Sigmoid colon (tissue), 7 donors: Measurements from ENCODE around the gene SETBP1. TPM values are rescaled to one million over a fixed set of nuclear protein-coding genes. Genes with fewer than 3 reads are reported as not detected.
A peak's percentile ranks its signal among the peaks of the same experiment; 100 is the strongest.

Experiments
- DNase-seq: peaks from one replicate; pipeline ENCODE4 v3.0.0-alpha.2; 2019
- H3K27ac ChIP-seq, 4 donors: fragments of 200-600 bp; sonication (generic); one replicate each; pipeline ENCODE4 v1.5.1; 2016 to 2019; ENCODE audit warnings: mild to moderate bottlenecking in 1 of 4
- H3K27me3 ChIP-seq, 3 donors: fragments of 200-600 bp; sonication (generic); one replicate each; pipeline ENCODE4 v1.5.1; 2019; ENCODE audit warnings: mild to moderate bottlenecking in 1 of 3
- H3K36me3 ChIP-seq, 4 donors: fragments of 200-600 bp; sonication (generic); one replicate each; pipeline ENCODE4 v1.5.1; 2016 to 2019
- H3K4me1 ChIP-seq, 4 donors: fragments of 200-600 bp; sonication (generic); one replicate each; pipeline ENCODE4 v1.5.1; 2017 to 2019
- H3K4me3 ChIP-seq, 4 donors: fragments of 200-600 bp; sonication (generic); one replicate each; pipeline ENCODE4 v1.5.1; 2017 to 2019; ENCODE audit warnings: mild to moderate bottlenecking in 2 of 4, moderate library complexity in 1 of 4
- H3K9me3 ChIP-seq, 4 donors: fragments of 200-600 bp in 3 of 4; sonication (generic) in 3 of 4; one replicate each; pipeline versions ENCODE4 v1.5.1 to v1.6.1; 2013 to 2019
- EP300 ChIP-seq, 4 donors: sonication (generic); formaldehyde crosslinking; IDR thresholded peaks; one replicate each; pipeline ENCODE4 v1.6.1; 2017; ENCODE audit warnings: antibody characterized with exemption in 4 of 4
- POLR2A ChIP-seq, 2 donors: fragments of 450-650 bp; IDR thresholded peaks; one replicate each; pipeline ENCODE4 v1.6.1; 2016; ENCODE audit warnings: antibody characterized with exemption in 2 of 2, mild to moderate bottlenecking in 2 of 2, moderate library complexity in 2 of 2
- POLR2AphosphoS5 ChIP-seq, 4 donors: sonication (generic); formaldehyde crosslinking; IDR thresholded peaks; one replicate each; pipeline ENCODE4 v1.6.1; 2017; ENCODE audit warnings: antibody characterized with exemption in 4 of 4
- WGBS, 2 donors: extraction: QIAGEN DNeasy Blood & Tissue Kit; methylation state at CpG; one replicate each; pipeline ENCODE4 v1.1.7; 2013; 5-methylcytosine and 5-hydroxymethylcytosine counted together
- intact Hi-C: fragments of 100-400 bp; cut with DNase I; formaldehyde crosslinking; loops from one replicate; pipeline ENCODE4 v1.15.1; 2023
- polyA plus RNA-seq, 3 donors: library from polyadenylated mRNA; stranded (reverse); fragments of 200-250 nt; gene quantifications; one replicate each; pipeline ENCODE4 v1.2.3, GENCODE V29; 2013
- total RNA-seq, 4 donors: library from RNA; depleted of rRNA; stranded (reverse); fragments of >200 nt; gene quantifications; one replicate each; pipeline ENCODE4 v1.1.0, GENCODE V29; 2016
- TF ChIP-seq, protein P1 (sequence below), 4 experiments: fragments of 450-650 bp in 3 of 4; fragments of 200-600 bp in 1 of 4; IDR thresholded peaks; one replicate each; pipeline ENCODE4 v1.5.1; 2016 to 2019; ENCODE audit warnings: antibody characterized with exemption in 4 of 4, mild to moderate bottlenecking in 3 of 4, moderate library complexity in 2 of 4
- donor health status: healthy with polysubstance abuse.
- donor health status: Bipolar disorder and iron deficiency.
- donor health status: healthy.

SETBP1 gene
- total and polyA plus RNA-seq, 7 donors = 0.69 to 100 (median 67.9) TPM

- Histone ChIP-seq H3K27me3 (no peaks in the 10 kb centered on the region), H3K27ac (no peak overlapping the region), H3K4me3 (no peak overlapping the region), H3K4me1 (peaks cover 0 to 33% (median 23%) of the 10 kb centered on the region in 4 donors), H3K36me3 (no peaks in the 10 kb centered on the region), H3K9me3 (peaks cover 0 to 6% (median 0%) of the 10 kb centered on the region in 4 donors)
- DNase-seq = no peak
- TF ChIP-seq POLR2A (IDR thresholded peaks at IDR 0.05) = no peak
- TF ChIP-seq, protein P1, sequence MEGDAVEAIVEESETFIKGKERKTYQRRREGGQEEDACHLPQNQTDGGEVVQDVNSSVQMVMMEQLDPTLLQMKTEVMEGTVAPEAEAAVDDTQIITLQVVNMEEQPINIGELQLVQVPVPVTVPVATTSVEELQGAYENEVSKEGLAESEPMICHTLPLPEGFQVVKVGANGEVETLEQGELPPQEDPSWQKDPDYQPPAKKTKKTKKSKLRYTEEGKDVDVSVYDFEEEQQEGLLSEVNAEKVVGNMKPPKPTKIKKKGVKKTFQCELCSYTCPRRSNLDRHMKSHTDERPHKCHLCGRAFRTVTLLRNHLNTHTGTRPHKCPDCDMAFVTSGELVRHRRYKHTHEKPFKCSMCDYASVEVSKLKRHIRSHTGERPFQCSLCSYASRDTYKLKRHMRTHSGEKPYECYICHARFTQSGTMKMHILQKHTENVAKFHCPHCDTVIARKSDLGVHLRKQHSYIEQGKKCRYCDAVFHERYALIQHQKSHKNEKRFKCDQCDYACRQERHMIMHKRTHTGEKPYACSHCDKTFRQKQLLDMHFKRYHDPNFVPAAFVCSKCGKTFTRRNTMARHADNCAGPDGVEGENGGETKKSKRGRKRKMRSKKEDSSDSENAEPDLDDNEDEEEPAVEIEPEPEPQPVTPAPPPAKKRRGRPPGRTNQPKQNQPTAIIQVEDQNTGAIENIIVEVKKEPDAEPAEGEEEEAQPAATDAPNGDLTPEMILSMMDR (IDR thresholded peaks at IDR 0.05) = no peak
- no peak for TF ChIP-seq POLR2AphosphoS5 (IDR thresholded peaks at IDR 0.05)
- TF ChIP-seq EP300 (IDR thresholded peaks at IDR 0.05) = no peak
- 79 to 82% methylated on average over 2 of the region's 2 CpGs for WGBS, 2 donors
- intact Hi-C loops = loop anchor here (5.0 kb wide), 1 partner anchor 48 kb away; no protein-coding TSS in a partner anchor
Observed at GRCh38 chr18:44893966-44894365, 213.3 kb downstream of the SETBP1 start.

DNA sequence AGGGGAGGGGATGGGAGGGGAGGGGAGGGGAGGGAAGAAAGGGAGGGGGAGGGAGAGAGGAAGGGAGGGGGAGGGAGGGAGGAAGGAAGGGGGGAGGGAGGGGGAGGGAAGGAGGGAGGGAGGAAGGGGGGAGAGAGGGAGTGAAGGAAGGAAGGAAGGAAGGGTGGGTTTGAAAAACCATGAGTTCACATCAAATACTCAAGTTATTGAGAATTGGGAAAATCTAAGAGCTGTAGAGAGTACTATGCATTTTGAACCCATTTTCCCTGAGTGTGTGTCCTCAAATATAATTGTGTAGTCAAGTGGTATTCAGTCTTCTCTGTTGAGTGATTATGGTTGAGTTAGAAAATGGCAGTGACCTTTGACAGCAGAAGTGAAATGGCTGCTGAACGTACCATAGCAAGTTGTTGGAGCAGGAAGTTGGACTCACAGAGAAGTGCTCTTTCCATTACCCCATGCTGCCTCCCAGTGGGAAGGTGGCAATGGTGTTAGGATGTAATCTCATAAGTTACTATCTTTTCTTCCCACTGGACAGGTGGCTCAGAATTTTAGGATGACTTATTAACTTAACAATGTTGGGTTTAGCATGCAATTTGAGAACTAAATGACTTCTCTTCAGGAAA is 214.6 kb downstream of the SETBP1 start:
- Histone ChIP-seq H3K4me3 (no peak overlapping the region), H3K27me3 (no peaks in the 10 kb centered on the region), H3K4me1 (peaks cover 0 to 33% (median 20%) of the 10 kb centered on the region in 4 donors), H3K36me3 (no peaks in the 10 kb centered on the region), H3K9me3 (peaks cover 0 to 6% (median 0%) of the 10 kb centered on the region in 4 donors), H3K27ac (no peak overlapping the region)
- DNase-seq = no peak
- intact Hi-C loops = no loop called here
- WGBS, 2 donors = 11 to 21% methylated on average over 1 of the region's 1 CpG
- no peak for TF ChIP-seq EP300 (IDR thresholded peaks at IDR 0.05)
- TF ChIP-seq, protein P1 (IDR thresholded peaks at IDR 0.05) = peak in 2 of 4 experiments; percentile 34 to 47

- TF ChIP-seq POLR2A (IDR thresholded peaks at IDR 0.05) (no peak), POLR2AphosphoS5 (IDR thresholded peaks at IDR 0.05) (no peak), EP300 (IDR thresholded peaks at IDR 0.05) (no peak)
- TF ChIP-seq, protein P1 (IDR thresholded peaks at IDR 0.05) = no peak
Observed at GRCh38 chr18:44896846-44897245, 216.2 kb downstream of the SETBP1 start.

GRCh38 chr18:44897411-44897810 is 216.7 kb downstream of the SETBP1 start:
- peaks cover 0 to 39% (median 20%) of the 10 kb centered on the region in 4 donors for H3K4me1 ChIP-seq
- intact Hi-C loops = no loop called here
- no peak for DNase-seq
- H3K4me3 ChIP-seq = no peak overlapping the region
- TF ChIP-seq POLR2A (IDR thresholded peaks at IDR 0.05) (no peak), POLR2AphosphoS5 (IDR thresholded peaks at IDR 0.05) (no peak), EP300 (IDR thresholded peaks at IDR 0.05) (no peak)
- TF ChIP-seq, protein P1 (IDR thresholded peaks at IDR 0.05) = no peak
- H3K27me3 ChIP-seq = no peaks in the 10 kb centered on the region
- no peaks in the 10 kb centered on the region for H3K9me3 ChIP-seq
- 89 to 92% methylated on average over 8 of the region's 8 CpGs for WGBS, 2 donors
- no peaks in the 10 kb centered on the region for H3K36me3 ChIP-seq
- H3K27ac ChIP-seq = no peak overlapping the region

More at GRCh38 chr18:44896846-44897245, 216.2 kb downstream of the SETBP1 start:
- Histone ChIP-seq H3K9me3 (no peaks in the 10 kb centered on the region), H3K4me1 (peaks cover 0 to 39% (median 20%) of the 10 kb centered on the region in 4 donors), H3K4me3 (no peak overlapping the region), H3K27me3 (no peaks in the 10 kb centered on the region), H3K27ac (no peak overlapping the region), H3K36me3 (no peaks in the 10 kb centered on the region)
- 45 to 83% methylated on average over 6 of the region's 6 CpGs for WGBS, 2 donors
- DNase-seq = no peak
- intact Hi-C loops = no loop called here

DNA sequence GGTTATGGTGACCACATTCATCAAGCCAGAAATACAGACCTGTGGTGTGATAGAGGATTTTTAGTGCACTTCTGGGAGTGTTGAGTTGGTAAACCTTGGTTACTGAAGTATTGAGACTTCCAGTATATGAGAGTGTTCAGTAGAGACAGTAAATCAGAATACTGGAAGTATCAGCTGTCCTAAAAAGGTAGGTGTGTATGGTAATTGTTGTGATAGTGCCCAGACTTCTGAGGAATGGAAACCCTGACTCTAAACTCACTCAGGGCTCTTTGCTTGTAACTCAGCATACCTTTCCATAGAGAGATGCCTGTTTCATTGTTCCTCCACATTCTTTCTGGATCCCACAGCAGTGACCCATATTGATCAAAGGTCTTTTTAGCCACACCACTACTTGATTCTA is 217.1 kb downstream of the SETBP1 start:
- intact Hi-C loops = no loop called here
- H3K4me3 ChIP-seq = no peak overlapping the region
- H3K36me3 ChIP-seq = no peaks in the 10 kb centered on the region
- no peak for DNase-seq
- no peaks in the 10 kb centered on the region for H3K9me3 ChIP-seq
- no peak overlapping the region for H3K27ac ChIP-seq
- TF ChIP-seq EP300 (IDR thresholded peaks at IDR 0.05) (no peak), POLR2A (IDR thresholded peaks at IDR 0.05) (no peak)
- TF ChIP-seq, protein P1 (IDR thresholded peaks at IDR 0.05) = no peak
- H3K4me1 ChIP-seq = peaks cover 0 to 39% (median 20%) of the 10 kb centered on the region in 4 donors
- H3K27me3 ChIP-seq = no peaks in the 10 kb centered on the region
